ENCODE results near the gene SMC1B.
"Not testable (repeated sequence)": the region's sequence is repeated elsewhere in the genome, so short reads cannot be mapped to it uniquely, and the experiment has no call there.

Gene SMC1B

DNA sequence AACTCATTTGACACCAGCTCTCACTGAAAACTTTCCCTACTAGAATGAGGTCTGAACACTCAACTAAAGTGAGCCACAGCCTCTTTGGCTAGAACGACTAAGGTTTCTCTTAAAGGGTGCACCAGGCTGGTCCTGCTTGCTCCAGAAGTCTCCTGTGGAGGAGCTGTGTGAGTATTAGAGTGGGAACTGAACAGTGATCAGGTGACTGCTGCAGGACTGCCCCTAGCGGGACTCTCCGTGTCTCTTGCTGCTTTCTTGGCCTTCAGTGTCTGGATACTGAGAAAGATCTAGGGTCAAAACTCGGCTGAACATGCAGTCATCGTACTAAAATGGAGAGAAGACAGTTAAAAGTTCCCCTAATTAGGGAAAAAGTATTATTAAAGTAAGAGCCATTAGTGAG lies 69.1 kb downstream of the SMC1B start:
- DNase-seq (ENCODE audit: low read depth in 2 of 2): no peak

DNA sequence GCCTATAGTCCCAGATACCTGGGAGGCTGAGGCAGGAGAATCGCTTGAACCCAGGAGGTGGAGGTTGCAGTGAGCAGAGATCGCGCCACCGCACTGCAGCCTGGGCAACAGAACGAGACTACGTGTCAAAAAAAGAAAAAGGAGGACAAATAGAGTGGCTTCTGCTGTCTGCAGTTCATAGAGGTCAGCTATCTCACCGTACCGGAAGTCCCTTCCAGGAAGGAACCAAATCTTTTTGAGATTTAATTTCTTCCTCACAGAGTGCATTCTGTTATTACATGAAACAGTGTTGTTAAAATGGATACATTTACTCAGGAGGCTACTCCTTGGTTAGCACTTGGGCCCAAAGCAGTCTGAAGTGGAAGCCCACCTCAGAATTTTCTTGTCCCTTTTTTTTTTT lies 70.3 kb downstream of the SMC1B start:
- DNase-seq (ENCODE audit: low read depth in 2 of 2): no peak

DNA sequence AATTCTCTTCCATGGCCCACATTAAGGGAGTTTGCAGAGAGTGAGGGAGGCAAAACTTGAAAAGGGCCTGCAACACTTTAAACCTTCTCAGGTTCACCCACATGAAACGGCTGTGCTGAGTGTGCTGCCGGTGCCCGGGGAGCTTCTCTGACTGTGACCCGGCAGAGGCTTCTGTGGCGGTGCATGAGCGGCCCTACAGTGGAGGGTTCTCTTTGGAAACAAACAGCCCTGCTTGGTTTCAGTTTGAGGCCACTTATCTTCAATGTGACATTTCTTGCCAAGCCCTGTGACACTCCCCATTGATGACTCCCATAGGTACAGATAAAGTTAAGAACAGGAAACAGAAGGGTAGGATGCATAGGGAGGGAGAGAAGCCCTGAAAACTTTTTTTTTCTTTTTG lies 71.9 kb downstream of the SMC1B start:
- no peak for DNase-seq (ENCODE audit: low read depth in 2 of 2)

GRCh38 chr22:45340323-45340722 lies 73.1 kb downstream of the SMC1B start:
- no peak for DNase-seq (ENCODE audit: low read depth in 2 of 2)

GRCh38 chr22:45338795-45339194 lies 74.6 kb downstream of the SMC1B start:
- DNase-seq (ENCODE audit: low read depth in 2 of 2): no peak

DNA sequence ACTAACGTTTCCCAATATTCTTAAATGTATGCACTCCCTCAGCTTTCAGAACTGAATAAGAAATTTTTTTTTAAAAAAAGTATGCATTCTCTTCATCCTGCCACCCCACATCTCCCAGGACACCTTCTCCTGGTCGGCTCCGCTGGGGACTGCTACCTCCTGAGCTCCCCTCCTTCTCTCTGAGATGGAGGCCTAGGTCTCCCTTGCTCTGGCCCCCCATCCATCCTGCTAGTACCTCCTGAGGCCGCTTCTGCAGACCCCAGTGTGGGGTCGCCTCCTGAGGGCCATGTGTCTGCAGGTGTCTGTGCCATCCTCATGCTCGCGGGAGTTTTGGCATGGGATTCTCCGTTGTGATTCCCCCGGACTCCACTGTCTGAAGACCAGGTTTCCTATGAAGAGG lies 75.9 kb downstream of the SMC1B start:
- DNase-seq (ENCODE audit: low read depth in 2 of 2): no peak

DNA sequence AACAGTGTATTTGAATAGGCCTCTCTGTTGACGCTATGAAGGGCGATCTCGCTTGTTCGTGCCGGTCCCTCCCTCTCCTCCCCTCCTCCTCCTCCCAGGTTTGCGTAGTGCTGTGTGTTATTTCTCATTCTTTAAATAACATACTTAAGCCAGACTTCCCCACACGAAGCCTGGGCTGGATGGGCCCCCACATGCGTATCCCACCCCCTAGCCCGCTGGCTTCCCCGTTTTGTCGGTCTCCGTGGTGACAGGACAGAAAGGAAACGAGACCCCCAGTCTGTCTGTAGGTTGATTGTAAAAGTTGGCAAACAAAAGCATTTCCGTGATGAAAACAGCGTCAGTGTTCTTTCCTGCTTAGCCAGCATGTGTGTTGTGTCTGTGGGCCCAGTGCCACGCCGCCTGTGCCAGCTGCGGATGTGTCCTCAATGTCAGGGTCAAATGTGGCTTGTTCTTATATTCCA lies 76.4 kb downstream of the SMC1B start:
- no peak for DNase-seq (ENCODE audit: low read depth in 2 of 2)

GRCh38 chr22:45335854-45336522 lies 77.4 kb downstream of the SMC1B start:
- DNase-seq (ENCODE audit: low read depth in 2 of 2): no peak

GRCh38 chr22:45335021-45335818 lies 78.2 kb downstream of the SMC1B start:
- no peak for DNase-seq (ENCODE audit: low read depth in 2 of 2)

DNA sequence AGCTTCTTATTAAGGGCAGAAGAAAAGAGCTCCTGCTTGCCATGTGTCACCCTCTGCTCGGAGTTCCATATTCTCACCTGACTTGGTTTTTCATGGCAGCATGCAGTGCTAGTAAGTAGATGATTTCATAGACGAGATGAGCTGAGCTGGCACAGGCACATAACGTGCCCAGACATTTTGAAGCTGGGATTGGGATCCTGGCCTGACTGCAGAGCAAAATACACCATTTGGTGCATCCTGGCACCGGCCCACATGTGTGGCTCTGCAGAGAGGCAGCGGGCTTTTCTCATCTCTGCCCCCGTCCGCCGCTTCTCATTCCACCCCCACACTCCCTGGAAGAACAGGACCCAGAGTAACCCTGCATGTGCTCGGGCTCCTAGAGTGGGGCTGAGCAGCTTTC lies 78.9 kb downstream of the SMC1B start:
- DNase-seq (ENCODE audit: low read depth in 2 of 2): no peak

- DNase-seq (ENCODE audit: low read depth in 2 of 2): no peak
Measured at GRCh38 chr22:45334068-45334467, 79.3 kb downstream of the SMC1B start.

- DNase-seq (ENCODE audit: low read depth in 2 of 2): no peak
Measured at GRCh38 chr22:45332001-45332400, 81.4 kb downstream of the SMC1B start.

DNA sequence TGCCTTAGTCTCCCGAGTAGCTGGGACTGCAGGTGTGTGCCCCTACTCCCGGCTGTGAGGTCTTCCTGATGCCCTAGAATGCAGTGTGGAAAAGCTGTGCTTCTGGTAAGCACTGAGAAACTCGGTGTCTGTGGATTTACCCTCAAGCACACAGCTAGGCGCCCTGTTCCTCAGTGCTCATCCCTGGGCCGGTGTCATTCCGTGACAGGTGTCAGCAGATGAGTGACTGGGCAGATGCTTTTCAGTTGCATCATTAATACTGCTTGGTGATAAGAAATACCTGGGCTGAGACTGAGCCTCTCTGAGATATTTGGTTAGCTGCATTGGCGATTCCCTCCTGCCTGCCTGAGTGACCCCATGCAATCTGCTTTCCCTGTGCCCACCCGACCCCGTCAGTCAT lies 81.9 kb downstream of the SMC1B start:
- no peak for DNase-seq (ENCODE audit: low read depth in 2 of 2)

DNA sequence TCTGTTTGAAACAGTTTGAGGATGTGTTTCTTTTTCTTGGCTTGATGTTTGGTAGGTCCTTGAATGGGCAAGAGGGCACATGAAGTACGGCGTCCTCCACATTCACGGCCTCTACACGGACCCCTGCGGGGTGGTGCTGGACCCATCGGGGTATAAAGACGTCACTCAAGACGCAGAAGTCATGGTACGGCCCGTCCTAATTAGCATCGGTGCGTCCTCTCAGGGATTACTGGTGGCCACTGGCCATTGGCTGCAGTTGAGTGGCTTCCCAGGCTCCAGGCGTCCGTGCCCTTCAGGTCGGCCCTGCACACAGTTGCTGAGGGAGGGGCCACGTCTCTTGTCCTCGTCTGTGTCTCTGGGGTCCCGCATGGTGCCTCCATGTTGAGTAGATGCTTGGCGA lies 82.9 kb downstream of the SMC1B start:
- DNase-seq (ENCODE audit: low read depth in 2 of 2): no peak

GRCh38 chr22:45329530-45329936 lies 83.9 kb downstream of the SMC1B start:
- DNase-seq (ENCODE audit: low read depth in 2 of 2): no peak

- DNase-seq (ENCODE audit: low read depth in 2 of 2): no peak
Measured at GRCh38 chr22:45328822-45329529, 84.4 kb downstream of the SMC1B start.

DNA sequence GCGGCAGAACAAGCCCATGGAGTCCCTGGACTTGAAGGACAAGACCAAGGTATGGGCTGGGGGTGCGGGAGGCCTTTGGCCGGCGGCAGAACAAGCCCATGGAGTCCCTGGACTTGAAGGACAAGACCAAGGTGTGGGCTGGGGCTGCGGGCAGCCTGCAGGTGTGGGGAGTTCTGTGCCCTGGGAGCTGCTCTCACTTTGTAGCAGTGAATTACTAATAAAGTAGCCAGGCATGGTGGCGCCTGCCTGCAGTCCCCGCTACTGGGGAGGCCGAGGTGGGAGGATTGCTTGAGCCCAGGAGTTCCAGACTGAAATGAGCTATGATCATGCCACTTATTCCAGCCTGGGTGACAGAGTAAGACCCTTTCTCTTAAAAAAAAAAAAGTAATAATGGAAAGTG lies 85.1 kb downstream of the SMC1B start:
- DNase-seq (ENCODE audit: low read depth in 2 of 2): not testable (repeated sequence)

DNA sequence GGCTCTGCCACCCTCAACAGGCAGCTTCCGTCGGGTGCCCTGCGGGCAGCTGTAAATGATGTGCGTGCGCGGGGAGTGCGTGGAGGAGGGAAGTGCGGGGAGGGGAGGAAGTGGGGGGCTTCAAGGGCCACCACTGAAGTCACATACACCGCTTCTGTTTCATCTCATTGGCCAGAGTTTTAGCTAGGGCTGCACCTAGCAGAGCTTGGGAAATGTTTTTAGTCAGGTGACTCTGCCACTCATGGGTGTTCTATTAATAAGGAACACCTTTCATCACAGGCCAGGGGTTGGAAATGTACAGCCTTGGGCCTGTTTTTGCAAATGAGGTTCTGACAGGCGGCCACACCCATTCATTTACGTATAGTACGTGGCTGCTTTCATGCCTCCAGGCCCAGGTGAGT lies 89.1 kb downstream of the SMC1B start:
- DNase-seq (ENCODE audit: low read depth in 2 of 2): no peak

DNA sequence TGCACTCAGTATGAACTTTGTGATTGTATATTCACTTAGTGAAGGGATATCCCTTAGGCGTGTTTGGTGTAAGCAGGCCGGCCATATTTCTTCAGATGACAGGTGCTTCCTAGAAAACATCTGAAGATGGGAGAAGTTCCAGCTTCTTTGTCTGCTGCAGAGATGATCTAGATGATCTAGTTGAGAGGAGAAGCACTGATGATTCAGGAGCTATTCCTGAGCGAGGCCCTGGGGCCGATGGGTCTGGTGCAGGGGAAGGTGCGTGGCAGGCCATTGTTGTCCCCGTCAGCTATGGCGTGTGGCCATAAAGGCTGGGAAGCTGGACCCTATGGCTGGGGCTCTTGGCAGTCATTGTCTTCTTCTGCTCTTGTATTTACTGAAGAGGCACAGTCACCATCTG lies 89.7 kb downstream of the SMC1B start:
- no peak for DNase-seq (ENCODE audit: low read depth in 2 of 2)

DNA sequence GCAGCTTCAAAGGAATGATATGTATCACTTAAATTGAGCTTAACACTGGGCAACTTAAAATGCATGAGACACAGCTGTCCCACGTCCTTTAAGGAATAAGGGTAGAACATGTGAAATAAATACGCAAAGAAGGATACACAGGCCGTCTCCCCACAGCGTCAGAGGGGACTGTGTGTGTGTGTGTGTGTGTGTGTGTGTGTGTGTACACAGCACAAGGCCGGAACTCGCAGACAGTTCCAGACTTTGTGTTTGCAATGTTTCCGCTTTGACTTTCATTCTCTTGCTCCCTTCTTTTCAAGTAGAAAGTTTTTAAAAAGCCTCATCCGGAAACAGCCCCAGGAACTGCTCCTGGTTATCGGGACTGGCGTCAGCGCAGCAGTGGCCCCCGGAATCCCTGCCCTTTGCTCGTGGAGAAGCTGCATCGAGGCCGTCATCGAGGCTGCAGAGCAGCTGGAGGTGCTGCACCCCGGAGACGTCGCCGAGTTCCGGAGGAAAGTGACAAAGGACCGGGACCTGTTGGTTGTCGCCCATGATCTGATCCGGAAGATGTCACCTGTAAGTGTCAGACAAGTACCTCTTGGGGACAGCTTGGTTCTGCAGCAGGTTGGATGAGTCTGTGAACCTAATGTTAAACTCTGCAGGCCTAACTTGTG lies 90.4 kb downstream of the SMC1B start:
- no peak for DNase-seq (ENCODE audit: low read depth in 2 of 2)

GRCh38 chr22:45321827-45322226 lies 91.6 kb downstream of the SMC1B start:
- DNase-seq (ENCODE audit: low read depth in 2 of 2): no peak

DNA sequence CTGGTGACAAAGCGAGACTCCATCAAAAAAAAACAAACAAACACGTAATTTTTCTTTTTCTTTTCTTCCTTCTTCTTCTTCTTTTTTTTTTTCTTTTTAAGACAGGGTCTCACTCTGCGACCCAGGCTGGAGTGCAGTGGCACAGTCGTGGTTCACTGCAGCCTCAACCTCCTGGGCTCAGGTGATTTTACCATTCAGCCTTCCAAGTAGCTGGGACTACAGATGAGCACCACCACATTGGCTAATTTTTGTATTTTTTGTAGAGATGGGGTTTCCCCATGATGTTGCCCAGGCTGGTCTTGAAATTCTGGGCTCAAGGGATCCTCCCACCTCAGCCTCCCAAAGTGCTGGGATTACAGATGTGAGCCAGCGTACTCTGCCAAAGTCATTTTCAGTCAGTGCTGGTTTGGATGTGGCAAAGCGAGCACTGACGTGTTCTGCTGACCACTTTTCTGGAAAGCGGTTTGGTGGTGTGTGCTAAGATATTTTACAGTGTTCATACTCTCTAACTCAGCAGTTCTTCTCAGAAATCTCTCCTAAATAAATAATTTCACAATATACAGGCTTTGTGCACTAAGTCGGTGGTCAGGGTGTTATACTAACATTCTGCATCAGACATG lies 92.9 kb downstream of the SMC1B start:
- DNase-seq (ENCODE audit: low read depth in 2 of 2): no peak

Measured in activated CD8-positive, alpha-beta memory T cell treated with anti-CD3 and anti-CD28 coated beads for 4 hours (primary cell).